H1 (cell line): ENCODE data around the gene NGEF. TPM values are rescaled to one million over a fixed set of nuclear protein-coding genes. Genes with fewer than 3 reads are reported as not detected.

Experiments
- CTCF ChIA-PET: fragments of 300-600 bp; sonication (Branson Sonifier 250); formaldehyde crosslinking; loops from one replicate; lab custom pipeline; 2021; ENCODE audit not compliant: partially characterized antibody; lab: Charles Lee
- POLR2A ChIA-PET: fragments of 300-600 bp; sonication (Branson Sonifier 250); formaldehyde crosslinking; loops from one replicate; lab custom pipeline; 2021; ENCODE audit warnings: inconsistent platforms; ENCODE audit not compliant: partially characterized antibody; lab: Charles Lee
- DNase-seq, 2 experiments: peaks; one replicate each; pipeline versions ENCODE4 v3.0.0 to v3.0.0-alpha.2; 2010 to 2022; ENCODE audit warnings: low spot score in 2 of 2, low read depth in 1 of 2, mixed read lengths in 1 of 2
- FAIRE-seq: peaks from 2 replicates; lab custom pipeline; 2011; peaks lifted over from hg19 to GRCh38; lab: Jason Lieb, UNC
- H2AFZ ChIP-seq: 2 replicates; pipeline ENCODE4 v1.8.1; 2012; ENCODE audit warnings: low read length, inconsistent platforms
- H2AK5ac ChIP-seq: 2 replicates; pipeline ENCODE4 v1.6.1; 2013; ENCODE audit warnings: low read depth, low read length
- H2BK120ac ChIP-seq: replicated peaks from 2 replicates; pipeline ENCODE3; 2013; ENCODE audit warnings: low read depth, low read length, inconsistent platforms
- H2BK12ac ChIP-seq: 2 replicates; pipeline ENCODE4 v1.6.1; 2013; ENCODE audit warnings: low read depth, low read length
- H2BK15ac ChIP-seq: 2 replicates; pipeline ENCODE4 v1.6.1; 2013; ENCODE audit warnings: low read length
- H2BK20ac ChIP-seq: 2 replicates; pipeline ENCODE4 v1.6.1; 2013; ENCODE audit warnings: low read length
- H2BK5ac ChIP-seq: 2 replicates; pipeline ENCODE4 v1.6.1; 2013; ENCODE audit warnings: low read depth, low read length
- H3K14ac ChIP-seq: 2 replicates; pipeline ENCODE4 v1.6.1; 2013; ENCODE audit warnings: inconsistent platforms; ENCODE audit not compliant: insufficient read length
- H3K18ac ChIP-seq: 2 replicates; pipeline ENCODE4 v1.6.1; 2013; ENCODE audit warnings: low read length; ENCODE audit errors: extremely low read depth
- H3K23ac ChIP-seq: 2 replicates; pipeline ENCODE4 v1.6.1; 2013; ENCODE audit warnings: inconsistent platforms; ENCODE audit not compliant: insufficient read length
- H3K23me2 ChIP-seq: 2 replicates; pipeline ENCODE4 v1.6.1; 2013; ENCODE audit warnings: low read depth, low read length
- H3K27ac ChIP-seq: 2 replicates; pipeline ENCODE4 v1.6.1; 2011; ENCODE audit warnings: low read depth, low read length, inconsistent platforms
- H3K27me3 ChIP-seq, 4 experiments: replicated peaks in 1 of 4; 1 replicate in 1 of 4; 2 replicates in 3 of 4; pipeline versions ENCODE4 v1.6.1 to v1.8.1; 2011 to 2013; ENCODE audit warnings: low read length in 3 of 4, mild to moderate bottlenecking in 3 of 4, inconsistent platforms in 2 of 4, mixed read lengths in 2 of 4, moderate library complexity in 1 of 4; ENCODE audit not compliant: control insufficient read depth in 3 of 4, insufficient read depth in 3 of 4; ENCODE audit errors: extremely low read depth in 1 of 4
- H3K36me3 ChIP-seq, 4 experiments: 2 replicates each; pipeline versions ENCODE4 v1.6.1 to v1.8.1; 2011 to 2013; ENCODE audit warnings: mild to moderate bottlenecking in 4 of 4, low read length in 3 of 4, moderate library complexity in 2 of 4, control low read depth in 1 of 4, inconsistent platforms in 1 of 4; ENCODE audit not compliant: insufficient read depth in 4 of 4, control insufficient read depth in 2 of 4
- H3K4ac ChIP-seq: replicated peaks from 2 replicates; pipeline ENCODE3; 2013; ENCODE audit warnings: low read length, low read depth, mixed read lengths, inconsistent platforms; ENCODE audit not compliant: insufficient read length
- H3K4me1 ChIP-seq, 4 experiments: replicated peaks in 1 of 4; 1 replicate in 1 of 4; 2 replicates in 3 of 4; pipeline versions ENCODE4 v1.6.1 to v1.8.1; 2011 to 2013; ENCODE audit warnings: low read length in 3 of 4, inconsistent platforms in 2 of 4, mixed read lengths in 1 of 4; ENCODE audit not compliant: insufficient read depth in 4 of 4, control insufficient read depth in 3 of 4
- H3K4me2 ChIP-seq, 2 experiments: 2 replicates each; pipeline versions ENCODE4 v1.6.1 to v1.8.1; 2011 to 2013; ENCODE audit warnings: low read depth in 2 of 2, low read length in 2 of 2, control low read depth in 1 of 2, inconsistent platforms in 1 of 2, mild to moderate bottlenecking in 1 of 2; ENCODE audit not compliant: insufficient read depth in 1 of 2
- H3K4me3 ChIP-seq, 4 experiments: fragments of 200-600, 300-600 bp in 1 of 4; sonication (generic), shearing (Covaris generic), sonication (Bioruptor Twin) in 1 of 4; 2 replicates each; pipeline versions ENCODE4 v1.5.1 to v1.8.1; 2011 to 2016; ENCODE audit warnings: low read length in 4 of 4, low read depth in 3 of 4, control low read depth in 2 of 4, inconsistent platforms in 2 of 4, mild to moderate bottlenecking in 2 of 4, mixed read lengths in 1 of 4, moderate library complexity in 1 of 4; ENCODE audit not compliant: insufficient read depth in 2 of 4; ENCODE audit errors: extremely low read depth in 1 of 4
- H3K56ac ChIP-seq: replicated peaks from 2 replicates; pipeline ENCODE3; 2013; ENCODE audit warnings: low read depth, mild to moderate bottlenecking, mixed read lengths, low read length, inconsistent platforms; ENCODE audit not compliant: insufficient read length
- H3K79me1 ChIP-seq: 2 replicates; pipeline ENCODE4 v1.6.1; 2013; ENCODE audit warnings: low read depth, low read length, control low read depth
- H3K79me2 ChIP-seq, 2 experiments: 2 replicates each; pipeline versions ENCODE4 v1.6.1 to v1.8.1; 2012 to 2013; ENCODE audit warnings: low read length in 2 of 2, mild to moderate bottlenecking in 2 of 2, inconsistent platforms in 1 of 2; ENCODE audit not compliant: insufficient read depth in 2 of 2, control insufficient read depth in 1 of 2
- H3K9ac ChIP-seq, 4 experiments: replicated peaks in 1 of 4; 1 replicate in 1 of 4; 2 replicates in 3 of 4; pipeline versions ENCODE4 v1.6.1 to v1.8.1; 2011 to 2013; ENCODE audit warnings: low read depth in 3 of 4, low read length in 3 of 4, control low read depth in 2 of 4, mild to moderate bottlenecking in 2 of 4, moderate library complexity in 2 of 4, inconsistent platforms in 1 of 4; ENCODE audit errors: extremely low read depth in 1 of 4
- H3K9me3 ChIP-seq, 2 experiments: 2 replicates each; pipeline versions ENCODE4 v1.6.1 to v1.8.1; 2012 to 2013; ENCODE audit warnings: mild to moderate bottlenecking in 2 of 2, moderate library complexity in 2 of 2, control low read depth in 1 of 2, inconsistent platforms in 1 of 2, low read depth in 1 of 2, low read length in 1 of 2, mixed read lengths in 1 of 2; ENCODE audit not compliant: insufficient read depth in 2 of 2
- H4K20me1 ChIP-seq, 2 experiments: replicated peaks in 1 of 2; 2 replicates each; pipeline versions ENCODE3 to v1.8.1; 2011 to 2013; ENCODE audit warnings: inconsistent platforms in 2 of 2, low read length in 2 of 2, mild to moderate bottlenecking in 1 of 2; ENCODE audit not compliant: insufficient read depth in 2 of 2, control insufficient read depth in 1 of 2
- H4K5ac ChIP-seq: 2 replicates; pipeline ENCODE4 v1.6.1; 2013; ENCODE audit warnings: low read length, low read depth, mixed read lengths, inconsistent platforms; ENCODE audit not compliant: insufficient read length
- H4K8ac ChIP-seq: 2 replicates; pipeline ENCODE4 v1.8.0; 2013; ENCODE audit warnings: mild to moderate bottlenecking, moderate library complexity, low read length, inconsistent platforms; ENCODE audit not compliant: insufficient read depth; ENCODE audit errors: extremely low read depth
- H4K91ac ChIP-seq: replicated peaks from 2 replicates; pipeline ENCODE3; 2013; ENCODE audit warnings: low read length, mixed read lengths, inconsistent platforms; ENCODE audit not compliant: insufficient read length
- CHD1 ChIP-seq: IDR thresholded peaks from 2 replicates; pipeline ENCODE4 v1.6.1; 2012; ENCODE audit warnings: low read depth, low read length, improper control_type of control experiment
- EGR1 ChIP-seq: IDR thresholded peaks from 2 replicates; pipeline ENCODE4 v1.6.1; 2011; ENCODE audit warnings: low read depth, low read length, borderline replicate concordance
- KDM1A ChIP-seq: fragments of 200-600, 300-600 bp; sonication (generic); IDR thresholded peaks from 2 replicates; pipeline ENCODE4 v1.7.1; 2016; ENCODE audit warnings: mild to moderate bottlenecking, low read length, borderline replicate concordance
- NANOG ChIP-seq: IDR thresholded peaks from 2 replicates; pipeline ENCODE4 v1.6.1; 2011; ENCODE audit warnings: low read length, low read depth, mild to moderate bottlenecking, inconsistent platforms; ENCODE audit not compliant: insufficient read depth, poor library complexity, severe bottlenecking
- NRF1 ChIP-seq: IDR thresholded peaks from 2 replicates; pipeline ENCODE4 v1.6.1; 2011; ENCODE audit warnings: mild to moderate bottlenecking, low read depth, low read length, improper control_type of control experiment
- RAD21 ChIP-seq, 2 experiments: IDR thresholded peaks in 1 of 2; conservative IDR thresholded peaks in 1 of 2; 2 replicates each; pipeline ENCODE4 v1.6.1; 2011; ENCODE audit warnings: low read depth in 2 of 2, low read length in 2 of 2, improper control_type of control experiment in 1 of 2, inconsistent platforms in 1 of 2, mild to moderate bottlenecking in 1 of 2, moderate library complexity in 1 of 2
- WGBS, 2 experiments: shearing (Covaris generic) in 1 of 2; methylation state at CpG; one replicate each; pipeline versions ENCODE4 v1.1.6 to v1.1.7; 2013 to 2015; ENCODE audit warnings: low lambda C conversion rate in 2 of 2, mixed read lengths in 2 of 2, inconsistent platforms in 1 of 2, low coverage in 1 of 2, missing lambda C conversion rate in 1 of 2; ENCODE audit not compliant: insufficient replicate concordance in 2 of 2, insufficient coverage in 1 of 2, insufficient read length in 1 of 2; ENCODE audit errors: extremely low coverage in 1 of 2, missing lambda C conversion rate in 1 of 2; 5-methylcytosine and 5-hydroxymethylcytosine counted together
- polyA plus RNA-seq, 7 experiments: library from polyadenylated mRNA; depleted of rRNA in 3 of 7; stranded (reverse) in 5 of 7; unstranded in 2 of 7; fragments of >200 nt in 5 of 7; fragments of 200-250 nt in 2 of 7; gene quantifications; 1 replicate in 5 of 7; 2 replicates in 1 of 7; 4 replicates in 1 of 7; pipeline versions ENCODE4 v1.2.1 to v1.2.3, GENCODE V29; 2011 to 2013; ENCODE audit warnings: missing spikeins in 2 of 7, mixed read lengths in 2 of 7
- total RNA-seq: library from RNA; stranded (reverse); fragmentation: NEBNext Ultra II Directional; extraction: Animal tissue kit (Norgen Biotek cat#: 25700); gene quantifications from 2 replicates; pipeline ENCODE4 v1.2.1, GENCODE V29; 2021
- TF ChIP-seq, protein P1 (sequence below), 3 experiments: IDR thresholded peaks; 1 replicate in 2 of 3; 2 replicates in 1 of 3; pipeline versions ENCODE4 v1.5.1 to v1.6.1; 2011; ENCODE audit warnings: low read length in 3 of 3, mild to moderate bottlenecking in 3 of 3, inconsistent platforms in 2 of 3, low read depth in 1 of 3, moderate library complexity in 1 of 3; ENCODE audit not compliant: insufficient read depth in 1 of 3; ENCODE audit errors: control extremely low read depth in 1 of 3

NGEF gene
- total and polyA plus RNA-seq, 2 of the 8 experiments (the other 6 are each of a cell fraction or from before 2014, with no cell fraction given), result 2.7 to 3.2 TPM

DNA sequence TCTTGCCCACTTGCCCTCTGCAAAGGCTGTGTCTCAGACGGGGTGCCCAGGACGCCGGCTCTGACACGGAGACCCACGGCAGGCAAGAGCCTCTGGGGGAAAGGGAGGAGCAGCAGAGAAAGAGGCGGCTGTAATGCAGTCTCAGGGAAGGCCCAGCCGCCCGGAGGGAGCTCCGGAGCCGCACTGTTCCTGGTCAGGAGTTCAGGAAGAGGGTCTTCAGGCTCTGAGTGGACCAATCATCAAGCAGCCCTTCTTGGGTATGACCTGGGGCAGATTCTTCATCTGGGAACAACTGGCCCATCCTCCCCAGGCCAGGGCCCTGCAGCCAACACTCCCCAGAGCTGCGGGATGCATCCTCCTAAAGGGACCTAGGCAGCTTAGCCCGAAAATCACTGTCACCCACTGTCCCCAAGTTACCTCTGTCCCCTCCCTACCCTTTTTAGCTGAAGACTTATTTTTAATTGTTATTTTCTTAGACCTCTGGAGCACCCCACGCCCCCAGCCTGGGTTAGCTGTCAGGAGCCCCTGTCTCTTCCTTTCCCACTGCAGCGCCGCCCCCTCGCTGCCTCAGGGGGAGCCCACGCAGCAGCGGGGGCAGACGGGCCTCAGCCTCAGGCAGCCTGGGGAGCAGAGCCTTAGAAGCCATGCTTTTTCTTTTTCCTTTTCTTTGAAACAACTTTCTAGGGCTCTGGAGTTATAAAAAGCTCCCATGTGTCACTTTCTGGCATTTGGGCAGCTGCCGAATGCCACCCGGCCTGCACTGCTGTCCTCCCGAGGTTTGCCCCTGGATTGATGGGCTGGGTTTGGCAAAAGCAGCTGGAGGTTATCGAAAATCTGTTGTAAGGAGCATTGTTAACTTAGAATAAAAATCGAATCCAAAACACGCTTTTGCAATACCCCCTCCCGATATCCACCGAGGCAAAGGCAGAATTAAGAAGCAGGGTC is 18.8 kb upstream of the NGEF start:
- no peak overlapping the region for H3K14ac ChIP-seq
- H3K4me1 ChIP-seq, result peaks cover 0 to 6% (median 0%) of the 10 kb centered on the region in 4 experiments; a peak in 1 of 7 replicates
- no peaks in the 10 kb centered on the region for H3K27me3 ChIP-seq
- H3K4me2 ChIP-seq, result no peak overlapping the region
- no peaks in the 10 kb centered on the region for H3K79me2 ChIP-seq
- H4K5ac ChIP-seq, result no peak overlapping the region
- no peak overlapping the region for H3K56ac ChIP-seq
- H3K18ac ChIP-seq, result no peak overlapping the region
- H2AK5ac ChIP-seq, result no peak overlapping the region
- H4K8ac ChIP-seq, result peak overlapping the region; percentile 76
- no peak overlapping the region for H2BK12ac ChIP-seq
- no peaks in the 10 kb centered on the region for H3K36me3 ChIP-seq
- H3K4ac ChIP-seq, result no peak overlapping the region
- H3K79me1 ChIP-seq, result peaks cover 2% of the 10 kb centered on the region; the same call in 1 of the 2 replicates
- peaks cover 0 to 8% of the 10 kb centered on the region in 2 experiments; a peak in 2 of 4 replicates for H3K9me3 ChIP-seq
- TF ChIP-seq EGR1 (peak; percentile 47; the same call in 1 of the 2 replicates), NANOG (no peak), CHD1 (no peak), KDM1A (no peak), NRF1 (no peak), RAD21 (IDR thresholded peaks at IDR 0.05 in 1 of 2, conservative IDR thresholded peaks at IDR 0.05 in 1 of 2; ENCODE audit: low read depth in 2 of 2, low read length in 2 of 2) (peak; percentile 17 to 41; a peak in 3 of 4 replicates)
- TF ChIP-seq, protein P1, sequence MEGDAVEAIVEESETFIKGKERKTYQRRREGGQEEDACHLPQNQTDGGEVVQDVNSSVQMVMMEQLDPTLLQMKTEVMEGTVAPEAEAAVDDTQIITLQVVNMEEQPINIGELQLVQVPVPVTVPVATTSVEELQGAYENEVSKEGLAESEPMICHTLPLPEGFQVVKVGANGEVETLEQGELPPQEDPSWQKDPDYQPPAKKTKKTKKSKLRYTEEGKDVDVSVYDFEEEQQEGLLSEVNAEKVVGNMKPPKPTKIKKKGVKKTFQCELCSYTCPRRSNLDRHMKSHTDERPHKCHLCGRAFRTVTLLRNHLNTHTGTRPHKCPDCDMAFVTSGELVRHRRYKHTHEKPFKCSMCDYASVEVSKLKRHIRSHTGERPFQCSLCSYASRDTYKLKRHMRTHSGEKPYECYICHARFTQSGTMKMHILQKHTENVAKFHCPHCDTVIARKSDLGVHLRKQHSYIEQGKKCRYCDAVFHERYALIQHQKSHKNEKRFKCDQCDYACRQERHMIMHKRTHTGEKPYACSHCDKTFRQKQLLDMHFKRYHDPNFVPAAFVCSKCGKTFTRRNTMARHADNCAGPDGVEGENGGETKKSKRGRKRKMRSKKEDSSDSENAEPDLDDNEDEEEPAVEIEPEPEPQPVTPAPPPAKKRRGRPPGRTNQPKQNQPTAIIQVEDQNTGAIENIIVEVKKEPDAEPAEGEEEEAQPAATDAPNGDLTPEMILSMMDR (IDR thresholded peaks at IDR 0.05; ENCODE audit: control extremely low read depth in 1 of 3, insufficient read depth in 1 of 3, low read depth in 1 of 3, low read length in 3 of 3), result peak in 1 of 3 experiments; percentile 3; a peak in 1 of 4 replicates
- peak overlapping the region; percentile 49; the same call in 1 of the 2 replicates for H2AFZ ChIP-seq
- H3K4me3 ChIP-seq, result no peak overlapping the region
- no peak overlapping the region for H3K9ac ChIP-seq
- no peak overlapping the region for H3K23ac ChIP-seq
- ChIA-PET POLR2A (interaction anchor here (1.4 to 1.7 kb wide), 2 partner anchors 20 to 145 kb away, joined by 3 to 10 read pairs; no protein-coding TSS in a partner anchor), CTCF (interaction anchor here (0.8 to 7.4 kb wide), 18 partner anchors 10 to 219 kb away, joined by 3 to 70 read pairs (median 5); partner anchors contain the start of genes ATG16L1 and INPP5D)
- H4K91ac ChIP-seq, result no peak overlapping the region
- peaks cover 8% of the 10 kb centered on the region for H3K23me2 ChIP-seq
- no peak overlapping the region for H3K27ac ChIP-seq
- DNase-seq (no peak), FAIRE-seq (no peak)
- no peak overlapping the region for H2BK20ac ChIP-seq
- H2BK15ac ChIP-seq, result no peak overlapping the region
- H4K20me1 ChIP-seq, result peaks cover 0 to 4% of the 10 kb centered on the region in 2 experiments
- WGBS, 2 experiments, result 84% methylated on average over 23 of the region's 27 CpGs; no CpG with 5 or more reads in 1 of the 2 experiments
- H2BK120ac ChIP-seq, result no peak overlapping the region
- no peak overlapping the region for H2BK5ac ChIP-seq
